Measurements from ENCODE around the gene SDK1. TPM values are rescaled to one million over a fixed set of nuclear protein-coding genes. Genes with fewer than 3 reads are reported as not detected.

The SDK1 gene
- total and polyA plus RNA-seq, 10 of the 15 experiments (the other 5 are each of a cell fraction or from before 2014, with no cell fraction given) = 0.14 to 0.33 TPM; not detected in 8

DNA sequence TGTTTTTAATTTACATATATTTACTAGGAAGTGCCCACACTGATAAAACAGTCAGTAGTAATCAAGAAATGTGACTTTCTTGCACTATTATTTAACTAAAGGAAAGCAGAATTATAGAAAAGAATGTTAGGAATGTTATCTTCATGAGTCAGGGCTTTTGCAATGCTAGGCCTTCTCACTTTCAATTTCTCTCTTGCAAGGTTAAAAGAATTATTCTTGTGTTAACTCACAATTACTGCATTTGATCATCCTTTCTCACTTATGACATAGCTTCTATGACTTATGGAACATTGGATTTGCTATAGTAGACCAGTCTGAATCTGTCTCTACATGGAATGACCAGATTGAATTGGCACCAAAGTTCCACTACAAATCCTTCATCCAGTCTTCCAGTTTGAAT lies 192.4 kb downstream of the SDK1 start:
- Histone ChIP-seq H3K9ac (ENCODE audit: control insufficient read depth, insufficient read depth, low read length) (no peak overlapping the region), H2AFZ (ENCODE audit: control insufficient read depth, low read depth, low read length) (no peak overlapping the region), H4K20me1 (ENCODE audit: control insufficient read depth, insufficient read depth) (no peaks in the 10 kb centered on the region), H3K9me3 (replicated peaks; ENCODE audit: control insufficient read depth, insufficient read depth, low read length) (no peaks in the 10 kb centered on the region), H3K4me2 (ENCODE audit: control insufficient read depth, insufficient read depth) (no peak overlapping the region), H3K4me3 (no peak overlapping the region), H3K27ac (ENCODE audit: control insufficient read depth, insufficient read depth) (no peak overlapping the region), H3K27me3 (replicated peaks in 1 of 2; ENCODE audit: control insufficient read depth in 2 of 2, insufficient read depth in 2 of 2, low read length in 1 of 2) (no peaks in the 10 kb centered on the region), H3K79me2 (ENCODE audit: control insufficient read depth, insufficient read depth, low read length) (no peaks in the 10 kb centered on the region), H3K4me1 (ENCODE audit: control insufficient read depth, insufficient read depth, low read length) (no peaks in the 10 kb centered on the region), H3K36me3 (ENCODE audit: control insufficient read depth in 2 of 2, insufficient read depth in 2 of 2, low read length in 1 of 2) (no peaks in the 10 kb centered on the region)
- intact Hi-C loops (cut with micrococcal nuclease; ENCODE audit: unreplicated experiment) = no loop called here
- ChIA-PET RAD21 (ENCODE audit: unreplicated experiment) (no interaction called here), POLR2A (no interaction called here), SMC1A (ENCODE audit: uncharacterized antibody, unreplicated experiment) (interaction anchor here (0.9 kb wide), 1 partner anchor 28 kb away, joined by 3 read pairs; no protein-coding TSS in a partner anchor), CTCF (no interaction called here)
- BruUV-seq (replicated peaks) = no TSS peak
- TF ChIP-seq CHD2 (IDR thresholded peaks at IDR 0.05; ENCODE audit: borderline replicate concordance, low read depth, low read length) (no peak), SIN3A (IDR thresholded peaks at IDR 0.05; ENCODE audit: low read depth, low read length) (no peak), NFIC (IDR thresholded peaks at IDR 0.05; ENCODE audit: low read depth, low read length) (no peak), CEBPB (IDR thresholded peaks at IDR 0.05; ENCODE audit: borderline replicate concordance in 1 of 2, low read depth in 2 of 2, low read length in 2 of 2) (no peak), ASH2L (IDR thresholded peaks at IDR 0.05; ENCODE audit: borderline replicate concordance, low read depth) (no peak), NR2C1 (IDR thresholded peaks at IDR 0.05) (no peak), YBX1 (IDR thresholded peaks at IDR 0.05) (no peak), ZNF217 (IDR thresholded peaks at IDR 0.05) (no peak), ZNF622 (IDR thresholded peaks at IDR 0.05) (no peak), MEF2B (IDR thresholded peaks at IDR 0.05; ENCODE audit: partially characterized antibody, poor library complexity, severe bottlenecking) (no peak), SREBF1 (IDR thresholded peaks at IDR 0.05; ENCODE audit: low read length) (no peak), NR2F1 (conservative IDR thresholded peaks at IDR 0.05) (no peak), CBX5 (IDR thresholded peaks at IDR 0.05; ENCODE audit: low read depth) (no peak), TCF12 (IDR thresholded peaks at IDR 0.05; ENCODE audit: low read depth, low read length) (no peak), ZSCAN29 (IDR thresholded peaks at IDR 0.05) (no peak)
- TF ChIP-seq, protein P1, sequence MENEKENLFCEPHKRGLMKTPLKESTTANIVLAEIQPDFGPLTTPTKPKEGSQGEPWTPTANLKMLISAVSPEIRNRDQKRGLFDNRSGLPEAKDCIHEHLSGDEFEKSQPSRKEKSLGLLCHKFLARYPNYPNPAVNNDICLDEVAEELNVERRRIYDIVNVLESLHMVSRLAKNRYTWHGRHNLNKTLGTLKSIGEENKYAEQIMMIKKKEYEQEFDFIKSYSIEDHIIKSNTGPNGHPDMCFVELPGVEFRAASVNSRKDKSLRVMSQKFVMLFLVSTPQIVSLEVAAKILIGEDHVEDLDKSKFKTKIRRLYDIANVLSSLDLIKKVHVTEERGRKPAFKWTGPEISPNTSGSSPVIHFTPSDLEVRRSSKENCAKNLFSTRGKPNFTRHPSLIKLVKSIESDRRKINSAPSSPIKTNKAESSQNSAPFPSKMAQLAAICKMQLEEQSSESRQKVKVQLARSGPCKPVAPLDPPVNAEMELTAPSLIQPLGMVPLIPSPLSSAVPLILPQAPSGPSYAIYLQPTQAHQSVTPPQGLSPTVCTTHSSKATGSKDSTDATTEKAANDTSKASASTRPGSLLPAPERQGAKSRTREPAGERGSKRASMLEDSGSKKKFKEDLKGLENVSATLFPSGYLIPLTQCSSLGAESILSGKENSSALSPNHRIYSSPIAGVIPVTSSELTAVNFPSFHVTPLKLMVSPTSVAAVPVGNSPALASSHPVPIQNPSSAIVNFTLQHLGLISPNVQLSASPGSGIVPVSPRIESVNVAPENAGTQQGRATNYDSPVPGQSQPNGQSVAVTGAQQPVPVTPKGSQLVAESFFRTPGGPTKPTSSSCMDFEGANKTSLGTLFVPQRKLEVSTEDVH (IDR thresholded peaks at IDR 0.05; ENCODE audit: low read depth, partially characterized antibody) = no peak
- TF ChIP-seq, protein P2, sequence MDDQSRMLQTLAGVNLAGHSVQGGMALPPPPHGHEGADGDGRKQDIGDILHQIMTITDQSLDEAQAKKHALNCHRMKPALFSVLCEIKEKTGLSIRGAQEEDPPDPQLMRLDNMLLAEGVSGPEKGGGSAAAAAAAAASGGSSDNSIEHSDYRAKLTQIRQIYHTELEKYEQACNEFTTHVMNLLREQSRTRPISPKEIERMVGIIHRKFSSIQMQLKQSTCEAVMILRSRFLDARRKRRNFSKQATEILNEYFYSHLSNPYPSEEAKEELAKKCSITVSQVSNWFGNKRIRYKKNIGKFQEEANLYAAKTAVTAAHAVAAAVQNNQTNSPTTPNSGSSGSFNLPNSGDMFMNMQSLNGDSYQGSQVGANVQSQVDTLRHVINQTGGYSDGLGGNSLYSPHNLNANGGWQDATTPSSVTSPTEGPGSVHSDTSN (IDR thresholded peaks at IDR 0.05; ENCODE audit: insufficient replicate concordance, low read depth, low read length) = no peak
- TF ChIP-seq, protein P3, sequence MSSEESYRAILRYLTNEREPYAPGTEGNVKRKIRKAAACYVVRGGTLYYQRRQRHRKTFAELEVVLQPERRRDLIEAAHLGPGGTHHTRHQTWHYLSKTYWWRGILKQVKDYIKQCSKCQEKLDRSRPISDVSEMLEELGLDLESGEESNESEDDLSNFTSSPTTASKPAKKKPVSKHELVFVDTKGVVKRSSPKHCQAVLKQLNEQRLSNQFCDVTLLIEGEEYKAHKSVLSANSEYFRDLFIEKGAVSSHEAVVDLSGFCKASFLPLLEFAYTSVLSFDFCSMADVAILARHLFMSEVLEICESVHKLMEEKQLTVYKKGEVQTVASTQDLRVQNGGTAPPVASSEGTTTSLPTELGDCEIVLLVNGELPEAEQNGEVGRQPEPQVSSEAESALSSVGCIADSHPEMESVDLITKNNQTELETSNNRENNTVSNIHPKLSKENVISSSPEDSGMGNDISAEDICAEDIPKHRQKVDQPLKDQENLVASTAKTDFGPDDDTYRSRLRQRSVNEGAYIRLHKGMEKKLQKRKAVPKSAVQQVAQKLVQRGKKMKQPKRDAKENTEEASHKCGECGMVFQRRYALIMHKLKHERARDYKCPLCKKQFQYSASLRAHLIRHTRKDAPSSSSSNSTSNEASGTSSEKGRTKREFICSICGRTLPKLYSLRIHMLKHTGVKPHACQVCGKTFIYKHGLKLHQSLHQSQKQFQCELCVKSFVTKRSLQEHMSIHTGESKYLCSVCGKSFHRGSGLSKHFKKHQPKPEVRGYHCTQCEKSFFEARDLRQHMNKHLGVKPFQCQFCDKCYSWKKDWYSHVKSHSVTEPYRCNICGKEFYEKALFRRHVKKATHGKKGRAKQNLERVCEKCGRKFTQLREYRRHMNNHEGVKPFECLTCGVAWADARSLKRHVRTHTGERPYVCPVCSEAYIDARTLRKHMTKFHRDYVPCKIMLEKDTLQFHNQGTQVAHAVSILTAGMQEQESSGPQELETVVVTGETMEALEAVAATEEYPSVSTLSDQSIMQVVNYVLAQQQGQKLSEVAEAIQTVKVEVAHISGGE (CRISPR knock-in tag; IDR thresholded peaks at IDR 0.05) = no peak
- FAIRE-seq (no peak), ATAC-seq (no peak), DNase-seq (ENCODE audit: low read depth, low spot score) (no peak)
- in situ Hi-C loops (cut with MboI) = no loop called here

Data from GM12878 (cell line).